K562 (cell line): ENCODE data around the gene BTBD17. TPM values are rescaled to one million over a fixed set of nuclear protein-coding genes. Genes with fewer than 3 reads are reported as not detected.

Source experiments
- BMI1 ChIP-seq: fragments of 150-350 bp; IDR thresholded peaks from 2 replicates; pipeline ENCODE4 v1.6.1; 2014; ENCODE audit warnings: low read length
- CAMTA2 ChIP-seq: fragments of 250-450 bp; sonication (Bioruptor Pico); conservative IDR thresholded peaks from 2 replicates; pipeline ENCODE4 v1.5.1; 2022
- CBFA2T2 ChIP-seq: fragments of 450-650 bp; conservative IDR thresholded peaks from 2 replicates; pipeline ENCODE4 v1.6.1; 2017; ENCODE audit warnings: mild to moderate bottlenecking
- CEBPB ChIP-seq: fragments of 450-650 bp; IDR thresholded peaks from 2 replicates; pipeline ENCODE4 v1.6.1; 2016; ENCODE audit warnings: missing genetic modification characterization, missing compliant biosample characterization
- CHD4 ChIP-seq: fragments of 200-600 bp; sonication (generic); IDR thresholded peaks from 3 replicates; pipeline ENCODE4 v1.6.1; 2012; ENCODE audit warnings: low read depth, mild to moderate bottlenecking, mixed read lengths, low read length, inconsistent platforms; ENCODE audit not compliant: insufficient read depth, insufficient replicate concordance, poor library complexity, severe bottlenecking
- DPF2 ChIP-seq: fragments of 450-650 bp; IDR thresholded peaks from 2 replicates; pipeline ENCODE4 v1.6.1; 2016
- EGR1 ChIP-seq: fragments of 450-650 bp; conservative IDR thresholded peaks from 2 replicates; pipeline ENCODE4 v1.6.1; 2017; ENCODE audit warnings: mild to moderate bottlenecking
- HCFC1 ChIP-seq: IDR thresholded peaks from 2 replicates; pipeline ENCODE4 v1.6.1; 2012; ENCODE audit warnings: low read depth, low read length, improper control_type of control experiment
- HDAC8 ChIP-seq: fragments of 450-650 bp; IDR thresholded peaks from 2 replicates; pipeline ENCODE4 v1.6.1; 2016; ENCODE audit warnings: mild to moderate bottlenecking, missing genetic modification characterization, moderate library complexity, missing compliant biosample characterization
- HNRNPUL1 ChIP-seq: fragments of 200-400 bp; formaldehyde crosslinking; IDR thresholded peaks from 2 replicates; pipeline ENCODE4 v1.6.1; 2017; ENCODE audit warnings: low read length
- NFIX ChIP-seq: fragments of 250-450 bp; sonication (Bioruptor Pico); IDR thresholded peaks from 2 replicates; pipeline ENCODE4 v1.4.0; 2020; ENCODE audit warnings: low read depth, mild to moderate bottlenecking, moderate library complexity
- NFYB ChIP-seq: IDR thresholded peaks from 2 replicates; pipeline ENCODE4 v1.6.1; 2011; ENCODE audit warnings: mild to moderate bottlenecking, moderate library complexity; ENCODE audit not compliant: insufficient read length; ENCODE audit errors: extremely low read depth
- RAD21 ChIP-seq, 2 experiments: fragments of 250-450 bp in 1 of 2; fragments of 450-650 bp in 1 of 2; sonication (Bioruptor Pico) in 1 of 2; formaldehyde crosslinking in 1 of 2; IDR thresholded peaks in 1 of 2; conservative IDR thresholded peaks in 1 of 2; 2 replicates each; pipeline versions ENCODE4 v1.4.0 to v1.8.0; 2020 to 2022; ENCODE audit warnings: mild to moderate bottlenecking in 2 of 2, moderate library complexity in 1 of 2
- RAD51 ChIP-seq: fragments of 450-650 bp; IDR thresholded peaks from 2 replicates; pipeline ENCODE4 v1.7.1; 2016; ENCODE audit warnings: low read depth, mild to moderate bottlenecking, borderline replicate concordance
- SIRT6 ChIP-seq: IDR thresholded peaks from one replicate; pipeline ENCODE4 v1.6.1; 2012; ENCODE audit warnings: low read depth, mild to moderate bottlenecking, control low read depth, inconsistent platforms, low read length, moderate library complexity
- SMARCE1 ChIP-seq: fragments of 450-650 bp; IDR thresholded peaks from 2 replicates; pipeline ENCODE4 v1.7.1; 2016; ENCODE audit warnings: mild to moderate bottlenecking
- SP2 ChIP-seq: IDR thresholded peaks from 2 replicates; pipeline ENCODE4 v1.6.1; 2011; ENCODE audit warnings: mild to moderate bottlenecking, low read depth, low read length, moderate library complexity; ENCODE audit not compliant: poor library complexity, severe bottlenecking; ENCODE audit errors: extremely low read depth
- TAF1 ChIP-seq: IDR thresholded peaks from 2 replicates; pipeline ENCODE4 v1.6.1; 2011; ENCODE audit warnings: mild to moderate bottlenecking, low read length, moderate library complexity; ENCODE audit not compliant: insufficient read depth, control insufficient read depth, severe bottlenecking; ENCODE audit errors: extremely low read depth
- TFAP4 ChIP-seq: sonication (generic); formaldehyde crosslinking; IDR thresholded peaks from 2 replicates; pipeline ENCODE4 v1.8.0; 2022; ENCODE audit warnings: missing genetic modification reagents, mild to moderate bottlenecking, moderate library complexity, borderline replicate concordance
- TOE1 ChIP-seq, 2 experiments: fragments of 450-650 bp in 1 of 2; sonication (generic) in 1 of 2; formaldehyde crosslinking in 1 of 2; IDR thresholded peaks; 2 replicates each; pipeline versions ENCODE4 v1.7.1 to v1.8.0; 2016 to 2022; ENCODE audit warnings: borderline replicate concordance in 2 of 2, mild to moderate bottlenecking in 2 of 2, antibody characterized with exemption in 1 of 2, inconsistent platforms in 1 of 2, low read depth in 1 of 2, missing genetic modification reagents in 1 of 2, moderate library complexity in 1 of 2
- ZKSCAN8 ChIP-seq: fragments of 200-800 bp; sonication (Bioruptor generic); IDR thresholded peaks from 2 replicates; pipeline ENCODE4 v1.6.1; 2016; ENCODE audit warnings: missing genetic modification characterization, missing compliant biosample characterization
- ZNF224 ChIP-seq: sonication (generic); formaldehyde crosslinking; IDR thresholded peaks from 2 replicates; pipeline ENCODE4 v1.8.0; 2022; ENCODE audit warnings: mild to moderate bottlenecking, missing genetic modification reagents
- ZNF449 ChIP-seq: fragments of 250-450 bp; sonication (Bioruptor Pico); IDR thresholded peaks from 2 replicates; pipeline ENCODE4 v1.8.0; 2022; ENCODE audit warnings: moderate library complexity, mild to moderate bottlenecking, inconsistent platforms
- polyA plus RNA-seq, 8 experiments: library from polyadenylated mRNA; depleted of rRNA in 4 of 8; stranded (reverse) in 5 of 8; unstranded in 3 of 8; fragments of >200 nt; fragmentation: Nextera tagmentation in 2 of 8; fragmentation: Illumina TruSeq in 1 of 8; extraction: Ambion mirVana in 2 of 8; extraction: Trizol in 1 of 8; gene quantifications; 2 replicates each; pipeline versions ENCODE4 v1.2.1 to v1.2.3, GENCODE V29; 2011 to 2014; ENCODE audit warnings: inconsistent platforms in 1 of 8, missing spikeins in 1 of 8
- total RNA-seq, 7 experiments: library from RNA; depleted of rRNA in 6 of 7; stranded (reverse); fragments of >200 nt in 6 of 7; fragmentation: Illumina TruSeq in 2 of 7; extraction: Trizol in 2 of 7; gene quantifications; 2 replicates each; pipeline versions ENCODE4 v1.2.1 to v1.2.3, GENCODE V29; 2011 to 2021; ENCODE audit warnings: low replicate concordance in 1 of 7

BTBD17 gene
- total and polyA plus RNA-seq, 9 of the 15 experiments (the other 6 are each of a cell fraction or from before 2014, with no cell fraction given): not detected

- TF ChIP-seq CAMTA2 (CRISPR knock-in tag) (no peak), CBFA2T2 (no peak), ZNF224 (no peak), NFIX (CRISPR knock-in tag) (no peak), SMARCE1 (no peak), SIRT6 (no peak), ZNF449 (CRISPR knock-in tag) (no peak), HDAC8 (tag) (no peak), EGR1 (peak; percentile 56), RAD51 (no peak), DPF2 (no peak), HCFC1 (no peak), RAD21 (CRISPR knock-in tag; conservative IDR thresholded peaks at IDR 0.05 in 1 of 2, IDR thresholded peaks at IDR 0.05 in 1 of 2) (peak; percentile 85 to 88), SP2 (no peak), BMI1 (no peak), NFYB (no peak), CHD4 (no peak), TAF1 (no peak), TOE1 (IDR thresholded peaks at IDR 0.05; ENCODE audit: borderline replicate concordance) (no peak), TOE1 (CRISPR knock-in tag; IDR thresholded peaks at IDR 0.05; ENCODE audit: borderline replicate concordance, low read depth) (no peak), ZKSCAN8 (CRISPR knock-in tag) (no peak), CEBPB (tag) (no peak), HNRNPUL1 (no peak), TFAP4 (peak; percentile 95)
These were observed 46.6 kb upstream of the BTBD17 start (continued) for GRCh38 chr17:74408262-74408661.
